K562 treated with DMSO at 1 percent for 12 hours (cell line): ENCODE measurements around the gene NRN1. TPM values are rescaled to one million over a fixed set of nuclear protein-coding genes. Genes with fewer than 3 reads are reported as not detected.

Source experiments
- total RNA-seq: library from RNA; unstranded; fragments of 300-600 nt; gene quantifications from 2 replicates; pipeline ENCODE4 v1.2.3, GENCODE V29; 2022; ENCODE audit not compliant: insufficient read depth

NRN1 gene, protein sequence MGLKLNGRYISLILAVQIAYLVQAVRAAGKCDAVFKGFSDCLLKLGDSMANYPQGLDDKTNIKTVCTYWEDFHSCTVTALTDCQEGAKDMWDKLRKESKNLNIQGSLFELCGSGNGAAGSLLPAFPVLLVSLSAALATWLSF
- total RNA-seq = not detected in 2 replicates

DNA sequence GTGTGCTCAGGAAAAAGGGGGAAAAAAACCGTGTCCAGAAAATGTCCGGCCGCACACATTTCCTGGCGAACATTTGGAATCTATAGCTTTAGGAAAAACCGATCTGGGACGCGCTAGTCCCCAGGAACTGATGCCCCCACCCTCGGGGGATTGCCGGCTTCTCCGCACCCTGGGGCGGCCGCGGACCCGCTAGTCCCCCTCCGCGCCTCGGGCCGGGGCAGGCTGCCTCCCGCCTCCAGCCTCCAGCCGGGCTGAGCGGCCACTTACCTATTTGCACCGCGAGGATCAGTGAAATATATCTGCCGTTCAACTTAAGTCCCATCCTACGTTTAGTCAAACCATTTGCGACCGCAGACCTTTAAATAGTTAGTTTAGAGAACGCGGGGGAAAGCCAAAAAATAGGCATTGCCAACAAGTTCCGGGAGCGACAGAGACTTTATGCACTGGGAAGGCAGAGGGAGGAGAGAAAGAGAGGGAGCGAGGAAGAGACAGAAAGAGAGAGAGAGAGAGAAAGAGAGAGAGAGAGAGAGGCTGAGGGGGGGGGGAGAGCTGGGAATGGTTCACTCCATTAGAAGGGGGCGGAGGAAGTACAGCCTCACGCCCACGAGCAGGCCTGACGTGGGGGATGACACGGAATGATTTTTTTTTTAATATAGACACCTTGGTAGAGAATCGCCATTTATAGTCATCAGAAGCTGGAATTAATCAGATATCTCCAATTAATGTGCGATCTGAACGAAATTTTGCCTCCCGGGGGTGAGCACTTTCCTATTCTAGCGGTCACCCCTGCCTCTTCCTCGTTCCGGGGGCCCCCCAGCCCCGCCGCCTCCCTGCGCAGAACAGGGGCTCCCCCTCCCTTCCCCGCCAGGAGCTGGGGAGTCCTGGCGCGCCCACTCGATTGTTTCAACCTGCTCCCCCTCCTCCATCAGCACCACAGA, at the start of gene NRN1:
TSS of gene NRN1 (minus strand) at position 498 of the 938 bp plus-strand sequence. CDS start at position 322, 176 bp downstream.

